IPS-15b (cell line): ENCODE results near the gene TAS1R2.

Experiments used
- H3K27me3 ChIP-seq: one replicate; pipeline ENCODE4 v1.6.1; 2013; ENCODE audit warnings: low read length; ENCODE audit not compliant: control insufficient read depth, insufficient read depth
- H3K36me3 ChIP-seq: one replicate; pipeline ENCODE4 v1.6.1; 2013; ENCODE audit warnings: low read length; ENCODE audit not compliant: control insufficient read depth, insufficient read depth
- H3K4me1 ChIP-seq: one replicate; pipeline ENCODE4 v1.6.1; 2013; ENCODE audit warnings: mild to moderate bottlenecking, low read length; ENCODE audit not compliant: control insufficient read depth, insufficient read depth
- H3K4me3 ChIP-seq: one replicate; pipeline ENCODE4 v1.5.1; 2013; ENCODE audit warnings: low read depth, low read length
- H3K9ac ChIP-seq: one replicate; pipeline ENCODE4 v1.6.1; 2013; ENCODE audit warnings: low read depth, mild to moderate bottlenecking, low read length
- H3K9me3 ChIP-seq: one replicate; pipeline ENCODE4 v1.6.1; 2013; ENCODE audit warnings: mild to moderate bottlenecking, low read length; ENCODE audit not compliant: control insufficient read depth, insufficient read depth

The TAS1R2 gene

GRCh38 chr1:18802231-18802630 is 57.2 kb downstream of the TAS1R2 start:
- H3K9me3 ChIP-seq: no peaks in the 10 kb centered on the region
- no peaks in the 10 kb centered on the region for H3K4me1 ChIP-seq

GRCh38 chr1:18800258-18800657 is 59.2 kb downstream of the TAS1R2 start:
- no peaks in the 10 kb centered on the region for H3K36me3 ChIP-seq
- peaks cover 3% of the 10 kb centered on the region for H3K4me1 ChIP-seq
- no peaks in the 10 kb centered on the region for H3K27me3 ChIP-seq
- H3K4me3 ChIP-seq: no peak overlapping the region
- no peak overlapping the region for H3K9ac ChIP-seq
- no peaks in the 10 kb centered on the region for H3K9me3 ChIP-seq

More at GRCh38 chr1:18802231-18802630, 57.2 kb downstream of the TAS1R2 start:
- Histone ChIP-seq H3K9ac (no peak overlapping the region), H3K4me3 (no peak overlapping the region), H3K36me3 (no peaks in the 10 kb centered on the region), H3K27me3 (no peaks in the 10 kb centered on the region)

GRCh38 chr1:18799454-18799853 is 60.0 kb downstream of the TAS1R2 start:
- Histone ChIP-seq H3K36me3 (no peaks in the 10 kb centered on the region), H3K4me3 (no peak overlapping the region), H3K4me1 (peaks cover 3% of the 10 kb centered on the region), H3K9me3 (no peaks in the 10 kb centered on the region), H3K9ac (no peak overlapping the region), H3K27me3 (no peaks in the 10 kb centered on the region)

GRCh38 chr1:18798946-18799345 is 60.5 kb downstream of the TAS1R2 start:
- Histone ChIP-seq H3K9me3 (no peaks in the 10 kb centered on the region), H3K36me3 (no peaks in the 10 kb centered on the region), H3K4me1 (peaks cover 3% of the 10 kb centered on the region), H3K4me3 (no peak overlapping the region), H3K27me3 (no peaks in the 10 kb centered on the region), H3K9ac (no peak overlapping the region)

GRCh38 chr1:18798533-18798932 is 60.9 kb downstream of the TAS1R2 start:
- no peaks in the 10 kb centered on the region for H3K27me3 ChIP-seq
- H3K4me1 ChIP-seq: peaks cover 3% of the 10 kb centered on the region
- no peaks in the 10 kb centered on the region for H3K9me3 ChIP-seq
- H3K36me3 ChIP-seq: no peaks in the 10 kb centered on the region
- H3K9ac ChIP-seq: no peak overlapping the region
- no peak overlapping the region for H3K4me3 ChIP-seq

- H3K9ac ChIP-seq: no peak overlapping the region
- no peak overlapping the region for H3K4me3 ChIP-seq
- H3K9me3 ChIP-seq: no peaks in the 10 kb centered on the region
- H3K27me3 ChIP-seq: no peaks in the 10 kb centered on the region
- no peaks in the 10 kb centered on the region for H3K36me3 ChIP-seq
- H3K4me1 ChIP-seq: peaks cover 3% of the 10 kb centered on the region
These were observed 62.5 kb downstream of the TAS1R2 start for GRCh38 chr1:18796950-18797349.

- Histone ChIP-seq H3K36me3 (no peaks in the 10 kb centered on the region), H3K4me1 (peaks cover 3% of the 10 kb centered on the region), H3K4me3 (no peak overlapping the region), H3K9me3 (no peaks in the 10 kb centered on the region), H3K27me3 (no peaks in the 10 kb centered on the region), H3K9ac (no peak overlapping the region)
These were observed 64.3 kb downstream of the TAS1R2 start for GRCh38 chr1:18795002-18795689.

- Histone ChIP-seq H3K4me3 (no peak overlapping the region), H3K9me3 (no peaks in the 10 kb centered on the region), H3K4me1 (peaks cover 3% of the 10 kb centered on the region), H3K27me3 (no peaks in the 10 kb centered on the region), H3K9ac (no peak overlapping the region), H3K36me3 (no peaks in the 10 kb centered on the region)
These were observed 64.9 kb downstream of the TAS1R2 start for GRCh38 chr1:18794561-18794960.

GRCh38 chr1:18794051-18794450 is 65.4 kb downstream of the TAS1R2 start:
- H3K4me1 ChIP-seq: peaks cover 3% of the 10 kb centered on the region
- no peaks in the 10 kb centered on the region for H3K9me3 ChIP-seq
- no peak overlapping the region for H3K4me3 ChIP-seq
- H3K36me3 ChIP-seq: no peaks in the 10 kb centered on the region
- no peak overlapping the region for H3K9ac ChIP-seq
- no peaks in the 10 kb centered on the region for H3K27me3 ChIP-seq

GRCh38 chr1:18793164-18793563 is 66.3 kb downstream of the TAS1R2 start:
- Histone ChIP-seq H3K9me3 (no peaks in the 10 kb centered on the region), H3K4me3 (no peak overlapping the region), H3K9ac (no peak overlapping the region), H3K4me1 (peaks cover 3% of the 10 kb centered on the region), H3K27me3 (no peaks in the 10 kb centered on the region), H3K36me3 (no peaks in the 10 kb centered on the region)

- Histone ChIP-seq H3K27me3 (no peaks in the 10 kb centered on the region), H3K9ac (no peak overlapping the region), H3K36me3 (no peaks in the 10 kb centered on the region), H3K9me3 (no peaks in the 10 kb centered on the region), H3K4me3 (no peak overlapping the region), H3K4me1 (peaks cover 3% of the 10 kb centered on the region)
These were observed 66.7 kb downstream of the TAS1R2 start for GRCh38 chr1:18792747-18793146.
